Esophagus (tissue), 2 donors: ENCODE measurements around the gene CPLX3. TPM values are rescaled to one million over a fixed set of nuclear protein-coding genes. Genes with fewer than 3 reads are reported as not detected.
A peak's percentile ranks its signal among the peaks of the same experiment; 100 is the strongest.
"Not testable (repeated sequence)": the region's sequence is repeated elsewhere in the genome, so short reads cannot be mapped to it uniquely, and the experiment has no call there.

Source experiments
- H3K27ac ChIP-seq, 2 donors: one replicate each; pipeline ENCODE4 v1.5.1; 2013; ENCODE audit warnings: low read depth in 2 of 2, mild to moderate bottlenecking in 2 of 2, inconsistent platforms in 1 of 2, low read length in 1 of 2, moderate library complexity in 1 of 2
- H3K27me3 ChIP-seq, 2 donors: one replicate each; pipeline ENCODE4 v1.6.1; 2013; ENCODE audit warnings: low read length in 2 of 2, control low read depth in 1 of 2, mild to moderate bottlenecking in 1 of 2; ENCODE audit not compliant: insufficient read depth in 2 of 2, control insufficient read depth in 1 of 2
- H3K36me3 ChIP-seq, 2 donors: one replicate each; pipeline ENCODE4 v1.6.1; 2013; ENCODE audit warnings: low read length in 1 of 2; ENCODE audit not compliant: control insufficient read depth in 2 of 2, insufficient read depth in 2 of 2
- H3K4me1 ChIP-seq, 2 donors: one replicate each; pipeline ENCODE4 v1.6.1; 2013; ENCODE audit warnings: low read length in 1 of 2; ENCODE audit not compliant: control insufficient read depth in 2 of 2, insufficient read depth in 2 of 2
- H3K4me3 ChIP-seq, 2 donors: one replicate each; pipeline ENCODE4 v1.5.1; 2013; ENCODE audit warnings: low read length in 2 of 2, mild to moderate bottlenecking in 2 of 2, low read depth in 1 of 2, moderate library complexity in 1 of 2
- H3K9me3 ChIP-seq, 2 donors: one replicate each; pipeline ENCODE4 v1.6.1; 2013; ENCODE audit warnings: mild to moderate bottlenecking in 2 of 2, low read depth in 1 of 2, low read length in 1 of 2, moderate library complexity in 1 of 2; ENCODE audit not compliant: control insufficient read depth in 2 of 2, insufficient read depth in 1 of 2
- WGBS, 2 donors: extraction: QIAGEN DNeasy Blood & Tissue Kit; methylation state at CpG; one replicate each; pipeline ENCODE4 v1.1.7; 2013; 5-methylcytosine and 5-hydroxymethylcytosine counted together
- polyA plus RNA-seq, 2 donors: library from polyadenylated mRNA; stranded (reverse); fragments of 200-250 nt; gene quantifications; one replicate each; pipeline ENCODE4 v1.2.3, GENCODE V29; 2013
- donor health status: healthy with polysubstance abuse.
- donor health status: Bipolar disorder and iron deficiency.

The CPLX3 gene
- polyA plus RNA-seq, 2 donors, result 0.48 to 1.2 TPM

- H3K27me3 ChIP-seq, result no peaks in the 10 kb centered on the region
- peak overlapping the region; percentile 78 to 97 for H3K4me3 ChIP-seq
- WGBS, 2 donors, result 0% methylated on average over 49 to 72 of the region's 72 CpGs
- H3K9me3 ChIP-seq, result no peaks in the 10 kb centered on the region
- peak overlapping the region; percentile 97 to 99 for H3K27ac ChIP-seq
- H3K4me1 ChIP-seq, result peaks cover 20 to 44% of the 10 kb centered on the region in 2 donors
- H3K36me3 ChIP-seq, result no peaks in the 10 kb centered on the region
Observed at GRCh38 chr15:74782259-74783071, 44.0 kb upstream of the CPLX3 start.

DNA sequence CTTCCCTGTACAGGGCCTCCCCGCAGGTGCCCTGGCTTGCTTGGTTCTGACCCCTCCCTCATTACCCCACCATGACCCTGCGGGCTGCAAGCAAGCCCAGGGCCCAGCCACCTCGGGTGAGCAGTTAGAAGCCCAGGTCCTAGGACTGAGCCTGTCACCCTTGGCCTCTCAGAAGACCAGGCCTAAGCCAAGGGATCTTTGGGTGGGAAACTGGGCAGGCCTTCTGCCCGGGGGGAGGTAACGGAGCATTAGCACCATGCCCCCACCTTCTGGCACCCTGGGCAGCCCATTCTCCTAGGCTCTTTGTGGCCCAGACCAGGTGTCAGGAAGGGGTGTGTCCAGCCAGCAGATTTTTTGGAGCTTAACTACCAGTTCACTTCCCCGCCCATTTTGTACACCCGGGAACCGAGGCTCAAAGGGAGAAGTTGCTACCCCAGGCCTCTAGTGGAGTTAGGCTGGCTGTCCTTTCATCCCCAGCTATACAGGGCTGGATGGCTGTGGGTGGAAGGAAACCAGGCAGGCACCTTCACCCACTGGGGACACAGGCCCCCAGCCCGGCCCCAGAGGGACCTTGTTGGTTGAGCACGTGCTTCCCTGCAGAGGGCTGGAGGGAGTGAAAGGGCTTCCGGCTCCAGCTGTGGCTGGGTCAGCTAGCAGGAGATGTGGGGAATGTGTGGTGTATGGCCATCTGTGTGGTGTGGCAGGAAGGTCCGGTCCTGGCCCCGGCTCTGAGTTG lies 43.2 kb upstream of the CPLX3 start:
- WGBS, 2 donors, result 6% methylated on average over 12 to 13 of the region's 13 CpGs
- Histone ChIP-seq H3K36me3 (no peaks in the 10 kb centered on the region), H3K27ac (peak overlapping the region; percentile 97 to 99), H3K9me3 (no peaks in the 10 kb centered on the region), H3K4me1 (peaks cover 25 to 45% of the 10 kb centered on the region in 2 donors), H3K4me3 (peak overlapping the region; percentile 78 to 97), H3K27me3 (no peaks in the 10 kb centered on the region)

GRCh38 chr15:74783808-74784175 lies 42.6 kb upstream of the CPLX3 start:
- Histone ChIP-seq H3K27me3 (no peaks in the 10 kb centered on the region), H3K4me3 (peak overlapping the region; percentile 78 to 97), H3K27ac (peak overlapping the region; percentile 57 to 99), H3K9me3 (no peaks in the 10 kb centered on the region), H3K4me1 (peaks cover 28 to 46% of the 10 kb centered on the region in 2 donors), H3K36me3 (no peaks in the 10 kb centered on the region)
- 29 to 35% methylated on average over 3 of the region's 3 CpGs for WGBS, 2 donors

GRCh38 chr15:74784426-74785193 lies 41.8 kb upstream of the CPLX3 start:
- peak overlapping the region; percentile 32 to 99 for H3K27ac ChIP-seq
- H3K36me3 ChIP-seq, result no peaks in the 10 kb centered on the region
- WGBS, 2 donors, result 62 to 66% methylated on average over 8 of the region's 8 CpGs
- H3K27me3 ChIP-seq, result no peaks in the 10 kb centered on the region
- no peaks in the 10 kb centered on the region for H3K9me3 ChIP-seq
- H3K4me1 ChIP-seq, result peaks cover 30 to 53% of the 10 kb centered on the region in 2 donors
- peak overlapping the region in 1 of 2 donors; percentile 97 for H3K4me3 ChIP-seq

DNA sequence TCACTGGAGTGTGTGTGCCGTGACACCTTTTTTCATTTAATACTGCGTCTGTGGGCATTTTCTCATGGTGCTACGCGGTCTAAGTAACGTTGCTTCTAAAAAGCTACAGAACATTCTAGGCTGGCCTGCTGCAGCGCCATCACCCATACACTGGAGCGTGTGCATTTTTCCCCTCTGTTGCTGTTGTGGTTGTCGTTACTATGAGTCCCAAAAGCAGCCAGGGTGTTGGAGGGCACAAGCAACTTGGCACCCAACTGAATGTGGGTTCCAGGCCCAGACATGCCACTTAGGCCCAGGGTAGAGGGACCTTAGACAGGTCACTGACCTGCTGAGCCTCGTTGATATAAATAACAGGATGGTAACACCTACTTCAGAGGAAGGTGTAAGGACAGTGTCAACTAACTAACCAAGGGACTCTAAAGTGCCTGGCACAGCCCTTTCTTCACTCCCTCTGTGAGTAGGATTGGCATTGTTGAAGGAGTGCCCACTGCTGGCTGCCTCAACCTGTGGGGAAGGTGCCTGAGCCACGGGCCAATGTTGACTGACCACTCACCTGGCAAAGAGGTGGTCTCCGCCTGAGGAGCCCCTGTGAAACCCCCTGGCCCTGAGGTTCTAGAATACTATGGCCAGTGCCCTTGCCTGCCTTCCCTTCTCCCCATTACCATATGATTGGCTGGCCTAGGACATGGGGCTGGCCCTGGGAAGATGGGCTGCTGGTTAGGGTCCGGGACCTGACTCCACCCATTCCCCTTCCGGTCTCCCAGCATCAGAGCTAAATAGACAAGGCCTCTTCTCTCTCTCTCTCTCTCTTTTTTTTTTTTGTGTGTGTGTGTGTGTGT lies 41.0 kb upstream of the CPLX3 start:
- Histone ChIP-seq H3K27ac (peak overlapping the region; percentile 32 to 96), H3K4me3 (peak overlapping the region; percentile 31 to 97), H3K9me3 (no peaks in the 10 kb centered on the region), H3K36me3 (peaks cover 0 to 5% of the 10 kb centered on the region in 2 donors), H3K4me1 (peaks cover 37 to 59% of the 10 kb centered on the region in 2 donors), H3K27me3 (no peaks in the 10 kb centered on the region)
- WGBS, 2 donors, result 58 to 69% methylated on average over 13 of the region's 13 CpGs

GRCh38 chr15:74786081-74786480 lies 40.3 kb upstream of the CPLX3 start:
- H3K36me3 ChIP-seq, H3K27me3 ChIP-seq, H3K9me3 ChIP-seq: not testable (repeated sequence)
- WGBS, 2 donors, result 40 to 52% methylated on average over 12 of the region's 12 CpGs
- peak overlapping the region; percentile 90 to 96 for H3K27ac ChIP-seq
- H3K4me3 ChIP-seq, result peak overlapping the region; percentile 6 to 17
- peaks cover 37 to 58% of the 10 kb centered on the region in 2 donors for H3K4me1 ChIP-seq

- Histone ChIP-seq H3K4me3 (peak overlapping the region; percentile 6 to 17), H3K27ac (peak overlapping the region; percentile 90 to 96), H3K9me3 (no peaks in the 10 kb centered on the region), H3K27me3 (no peaks in the 10 kb centered on the region), H3K36me3 (peaks cover 0 to 5% of the 10 kb centered on the region in 2 donors), H3K4me1 (peaks cover 35 to 53% of the 10 kb centered on the region in 2 donors)
- WGBS, 2 donors, result 44 to 48% methylated on average over 7 of the region's 7 CpGs
Observed at GRCh38 chr15:74786551-74787165, 39.8 kb upstream of the CPLX3 start.

DNA sequence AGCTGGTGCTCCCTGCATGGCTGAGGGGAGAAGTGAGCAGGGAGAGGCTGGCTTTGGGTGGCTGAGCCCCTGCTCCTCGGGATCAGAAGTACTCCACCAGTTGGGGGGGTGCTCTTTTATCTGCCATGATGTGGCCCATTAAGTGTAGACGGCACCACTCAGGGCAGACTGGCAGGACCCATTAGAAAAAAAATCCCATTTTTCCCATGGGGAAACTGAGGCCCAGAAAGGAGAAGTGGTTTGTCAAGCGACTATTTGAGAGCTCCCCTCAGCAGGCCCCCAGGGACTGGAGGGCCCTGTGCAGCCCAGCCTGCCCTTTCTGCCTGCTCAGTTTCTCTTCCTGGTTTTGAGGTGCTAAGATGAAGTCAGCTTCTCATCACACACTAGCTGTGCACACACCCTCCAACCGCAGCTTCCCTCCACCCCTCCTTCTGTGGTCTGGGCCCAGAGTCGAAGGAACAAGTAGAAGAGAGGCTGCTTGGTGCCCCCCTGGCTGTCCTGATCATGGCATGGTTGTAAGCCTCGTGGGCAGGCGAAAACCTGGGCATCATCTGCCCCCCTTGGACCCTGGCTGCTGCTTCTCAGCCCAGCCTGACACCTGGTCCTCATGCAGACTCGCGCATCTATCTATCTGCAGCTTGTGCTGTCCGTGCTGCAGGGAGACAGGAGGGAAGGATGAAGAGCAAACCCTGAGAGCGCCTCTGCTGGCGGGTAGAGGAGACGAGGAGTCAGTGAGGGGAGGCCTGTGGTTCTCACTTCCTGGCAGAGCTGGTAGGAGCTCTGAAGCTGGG lies 39.0 kb upstream of the CPLX3 start:
- Histone ChIP-seq H3K27me3 (no peaks in the 10 kb centered on the region), H3K4me1 (peaks cover 36 to 56% of the 10 kb centered on the region in 2 donors), H3K27ac (peak overlapping the region; percentile 90 to 96), H3K9me3 (no peaks in the 10 kb centered on the region), H3K4me3 (peak overlapping the region; percentile 11 to 20), H3K36me3 (peaks cover 0 to 5% of the 10 kb centered on the region in 2 donors)
- 47 to 48% methylated on average over 13 of the region's 13 CpGs for WGBS, 2 donors
